ENCODE measurements around the gene CSTB. TPM values are rescaled to one million over a fixed set of nuclear protein-coding genes. Genes with fewer than 3 reads are reported as not detected.

The CSTB gene
- total and polyA plus RNA-seq, 2 of the 8 experiments (the other 6 are each of a cell fraction or from before 2014, with no cell fraction given): 53.8 to 64.1 TPM

GRCh38 chr21:43786807-43787440 is 10.8 kb upstream of the CSTB start (continued):
- TF ChIP-seq RXRA (IDR thresholded peaks at IDR 0.05; ENCODE audit: insufficient read depth, low read depth, low read length) (no peak), SIN3A (conservative IDR thresholded peaks at IDR 0.05 in 1 of 2, IDR thresholded peaks at IDR 0.05 in 1 of 2; ENCODE audit: low read depth in 1 of 2, low read length in 2 of 2) (no peak)
